K562 (cell line): ENCODE results near the gene ARHGAP9. TPM values are rescaled to one million over a fixed set of nuclear protein-coding genes. Genes with fewer than 3 reads are reported as not detected.

Source experiments
- CREBBP ChIP-seq: IDR thresholded peaks from one replicate; pipeline ENCODE4 v1.6.1; 2012; ENCODE audit warnings: low read depth, mild to moderate bottlenecking, control low read depth, inconsistent platforms, low read length
- EWSR1 ChIP-seq: fragments of 450-650 bp; IDR thresholded peaks from 2 replicates; pipeline ENCODE4 v1.6.1; 2018; ENCODE audit warnings: borderline replicate concordance, mild to moderate bottlenecking, low read depth, moderate library complexity; ENCODE audit not compliant: partially characterized antibody
- FOXK2 ChIP-seq, 2 experiments: fragments of 450-650 bp; IDR thresholded peaks in 1 of 2; conservative IDR thresholded peaks in 1 of 2; 2 replicates each; pipeline ENCODE4 v1.6.1; 2016; ENCODE audit warnings: low read depth in 2 of 2, mild to moderate bottlenecking in 1 of 2
- HES1 ChIP-seq: fragments of 450-650 bp; IDR thresholded peaks from 2 replicates; pipeline ENCODE4 v1.6.1; 2016; ENCODE audit warnings: low read depth, mild to moderate bottlenecking, moderate library complexity
- MEIS2 ChIP-seq: fragments of 450-650 bp; IDR thresholded peaks from 2 replicates; pipeline ENCODE4 v1.6.1; 2014; ENCODE audit warnings: mild to moderate bottlenecking; ENCODE audit not compliant: partially characterized antibody
- MXI1 ChIP-seq: IDR thresholded peaks from 2 replicates; pipeline ENCODE4 v1.6.1; 2011; ENCODE audit warnings: low read depth, mild to moderate bottlenecking, improper control_type of control experiment, low read length
- MYC ChIP-seq, 2 experiments: fragments of 250-450 bp in 1 of 2; sonication (Bioruptor Pico) in 1 of 2; IDR thresholded peaks; 2 replicates each; pipeline versions ENCODE4 v1.5.1 to v1.6.1; 2012 to 2021; ENCODE audit warnings: low read depth in 2 of 2, borderline replicate concordance in 1 of 2, improper control_type of control experiment in 1 of 2, low read length in 1 of 2, mild to moderate bottlenecking in 1 of 2, moderate library complexity in 1 of 2
- NELFE ChIP-seq: IDR thresholded peaks from 2 replicates; pipeline ENCODE4 v1.6.1; 2011; ENCODE audit warnings: mild to moderate bottlenecking; ENCODE audit not compliant: insufficient read depth, insufficient read length
- PBX2 ChIP-seq, 2 experiments: IDR thresholded peaks in 1 of 2; conservative IDR thresholded peaks in 1 of 2; 2 replicates each; pipeline ENCODE4 v1.6.1; 2016; ENCODE audit warnings: low read depth in 2 of 2, mild to moderate bottlenecking in 1 of 2, missing compliant biosample characterization in 1 of 2, missing genetic modification characterization in 1 of 2, moderate library complexity in 1 of 2
- PKNOX1 ChIP-seq: fragments of 450-650 bp; IDR thresholded peaks from 2 replicates; pipeline ENCODE4 v1.6.1; 2016
- PTBP1 ChIP-seq: fragments of 200-400 bp; formaldehyde crosslinking; IDR thresholded peaks from 2 replicates; pipeline ENCODE4 v1.6.1; 2017; ENCODE audit warnings: low read depth, low read length
- SMARCB1 ChIP-seq: IDR thresholded peaks from 2 replicates; pipeline ENCODE4 v1.6.1; 2011; ENCODE audit warnings: improper control_type of control experiment, low read depth; ENCODE audit not compliant: insufficient read length
- SRSF7 ChIP-seq: fragments of 200-400 bp; formaldehyde crosslinking; optimal IDR thresholded peaks from 2 replicates; pipeline ENCODE3; 2017; ENCODE audit warnings: mild to moderate bottlenecking, low read depth, low read length
- XRCC3 ChIP-seq: fragments of 450-650 bp; IDR thresholded peaks from 2 replicates; pipeline ENCODE4 v1.6.1; 2017; ENCODE audit warnings: mild to moderate bottlenecking, moderate library complexity
- ZBTB33 ChIP-seq: sonication (generic); formaldehyde crosslinking; IDR thresholded peaks from 2 replicates; pipeline ENCODE4 v1.8.1; 2023; ENCODE audit warnings: mild to moderate bottlenecking, missing genetic modification reagents
- ZFP30 ChIP-seq: fragments of 250-450 bp; sonication (Bioruptor Pico); IDR thresholded peaks from 2 replicates; pipeline ENCODE4 v1.8.0; 2022; ENCODE audit warnings: moderate library complexity, mild to moderate bottlenecking, inconsistent platforms, borderline replicate concordance
- ZNF23 ChIP-seq: fragments of 250-450 bp; sonication (Bioruptor Pico); IDR thresholded peaks from 2 replicates; pipeline ENCODE4 v1.4.0; 2020; ENCODE audit warnings: mild to moderate bottlenecking
- ZNF431 ChIP-seq: sonication (generic); formaldehyde crosslinking; IDR thresholded peaks from 2 replicates; pipeline ENCODE4 v1.8.0; 2022; ENCODE audit warnings: mild to moderate bottlenecking, missing genetic modification reagents
- ZNF551 ChIP-seq: fragments of 250-450 bp; sonication (Bioruptor Pico); IDR thresholded peaks from 2 replicates; pipeline ENCODE4 v1.5.0; 2021; ENCODE audit warnings: mild to moderate bottlenecking, moderate library complexity
- ZNF583 ChIP-seq: fragments of 250-450 bp; sonication (Bioruptor Pico); IDR thresholded peaks from 2 replicates; pipeline ENCODE4 v1.4.0; 2020
- polyA plus RNA-seq, 8 experiments: library from polyadenylated mRNA; depleted of rRNA in 4 of 8; stranded (reverse) in 5 of 8; unstranded in 3 of 8; fragments of >200 nt; fragmentation: Nextera tagmentation in 2 of 8; fragmentation: Illumina TruSeq in 1 of 8; extraction: Ambion mirVana in 2 of 8; extraction: Trizol in 1 of 8; gene quantifications; 2 replicates each; pipeline versions ENCODE4 v1.2.1 to v1.2.3, GENCODE V29; 2011 to 2014; ENCODE audit warnings: inconsistent platforms in 1 of 8, missing spikeins in 1 of 8
- total RNA-seq, 7 experiments: library from RNA; depleted of rRNA in 6 of 7; stranded (reverse); fragments of >200 nt in 6 of 7; fragmentation: Illumina TruSeq in 2 of 7; extraction: Trizol in 2 of 7; gene quantifications; 2 replicates each; pipeline versions ENCODE4 v1.2.1 to v1.2.3, GENCODE V29; 2011 to 2021; ENCODE audit warnings: low replicate concordance in 1 of 7

ARHGAP9 gene
- total and polyA plus RNA-seq, 9 of the 15 experiments (the other 6 are each of a cell fraction or from before 2014, with no cell fraction given), result 1.5 to 10.2 (median 5.1) TPM

GRCh38 chr12:57430931-57431566, 48.6 kb downstream of the ARHGAP9 start, which contains the start of gene R3HDM2 (continued):
- TF ChIP-seq EWSR1 (no peak), NELFE (no peak), MYC (IDR thresholded peaks at IDR 0.05; ENCODE audit: low read depth, low read length) (peak; percentile 96), MYC (CRISPR knock-in tag; IDR thresholded peaks at IDR 0.05; ENCODE audit: borderline replicate concordance, low read depth) (no peak), MEIS2 (peak; percentile 64), PKNOX1 (peak; percentile 66), ZNF583 (CRISPR knock-in tag) (0 out of 2 replicates have a peak, but pooled peaks have one; percentile 18), FOXK2 (conservative IDR thresholded peaks at IDR 0.05 in 1 of 2, IDR thresholded peaks at IDR 0.05 in 1 of 2; ENCODE audit: low read depth in 2 of 2) (peak; percentile 18 to 50; a peak in 2 of 4 replicates), XRCC3 (no peak), SMARCB1 (no peak), MXI1 (no peak), HES1 (no peak), SRSF7 (no peak), ZBTB33 (peak; percentile 96), PTBP1 (0 out of 2 replicates have a peak, but pooled peaks have one; percentile 48), PBX2 (CRISPR knock-in tag; IDR thresholded peaks at IDR 0.05; ENCODE audit: low read depth) (no peak), PBX2 (tag; conservative IDR thresholded peaks at IDR 0.05; ENCODE audit: low read depth) (no peak), ZFP30 (CRISPR knock-in tag) (no peak), ZNF551 (CRISPR knock-in tag) (no peak), CREBBP (no peak), ZNF431 (CRISPR knock-in tag) (peak; percentile 95), ZNF23 (CRISPR knock-in tag) (no peak)
